NCI-H1048 (cell line): ENCODE data around the gene C1orf35.

Experiments
- DNase-seq: peaks from one replicate; lab custom pipeline; 2025; lab: John Stamatoyannopoulos, UW

The C1orf35 gene

DNA sequence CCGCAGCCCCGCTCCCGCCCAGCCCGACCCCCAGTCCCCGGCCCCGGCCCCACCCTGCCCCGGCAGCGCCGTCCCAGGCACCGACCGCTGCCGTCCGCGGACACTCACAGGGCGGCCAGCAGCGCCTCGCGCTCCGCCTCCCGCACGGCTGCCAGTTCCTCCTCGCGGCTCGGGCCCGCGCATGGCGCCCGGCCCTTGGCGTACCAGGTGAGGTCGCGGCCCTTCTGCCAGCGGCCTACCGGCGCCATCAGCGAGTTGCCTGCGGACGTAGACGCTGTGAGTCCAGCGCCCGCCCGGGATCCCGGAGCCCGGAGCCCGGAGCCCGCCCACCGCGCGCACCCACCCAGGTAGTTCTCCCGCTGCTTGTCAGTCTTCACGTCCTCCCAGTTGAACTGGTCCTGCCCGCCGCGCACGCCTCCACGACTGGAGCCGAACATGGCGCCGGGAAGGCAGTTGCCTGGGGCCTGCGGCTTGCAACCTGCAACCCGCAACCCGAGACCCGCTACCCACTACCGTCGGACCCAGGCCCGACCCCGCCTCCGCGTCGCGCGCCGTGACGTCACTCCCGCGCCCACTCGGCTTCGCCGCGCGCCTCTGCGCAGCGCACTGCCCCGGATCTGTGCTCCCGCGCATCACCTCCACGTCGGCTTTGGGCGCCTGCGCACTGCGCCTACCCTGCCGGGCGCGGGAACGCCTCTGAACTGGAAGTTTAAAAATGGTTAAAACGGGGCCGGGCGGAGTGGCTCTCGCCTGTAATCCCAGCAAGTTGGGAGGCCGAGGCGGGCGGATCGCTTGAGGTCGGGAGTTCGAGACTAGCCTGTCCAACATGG lies at the start of gene C1orf35:
TSS of gene C1orf35 (minus strand) at position 535 of the 830 bp plus-strand sequence. CDS start at position 437, 98 bp downstream.
- DNase-seq: peak; percentile 99

DNA sequence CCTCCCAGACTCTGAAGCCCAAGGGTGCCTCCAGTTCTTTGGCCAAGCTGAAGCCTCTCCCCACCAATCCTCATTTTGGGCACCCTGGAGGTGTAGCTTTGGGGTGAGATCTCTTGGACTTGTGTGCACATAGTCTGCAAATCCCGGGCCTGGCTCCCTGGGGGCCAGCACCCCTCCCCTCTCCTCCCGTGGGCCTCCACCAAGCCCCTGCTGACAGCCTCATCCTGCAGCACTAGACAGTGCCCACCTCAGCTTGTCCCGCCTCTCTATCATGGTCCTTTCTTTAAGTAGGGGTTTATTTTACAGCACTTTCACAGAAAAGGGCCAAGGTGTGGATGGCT lies 49.8 kb upstream of the C1orf35 start:
- DNase-seq: no peak

DNA sequence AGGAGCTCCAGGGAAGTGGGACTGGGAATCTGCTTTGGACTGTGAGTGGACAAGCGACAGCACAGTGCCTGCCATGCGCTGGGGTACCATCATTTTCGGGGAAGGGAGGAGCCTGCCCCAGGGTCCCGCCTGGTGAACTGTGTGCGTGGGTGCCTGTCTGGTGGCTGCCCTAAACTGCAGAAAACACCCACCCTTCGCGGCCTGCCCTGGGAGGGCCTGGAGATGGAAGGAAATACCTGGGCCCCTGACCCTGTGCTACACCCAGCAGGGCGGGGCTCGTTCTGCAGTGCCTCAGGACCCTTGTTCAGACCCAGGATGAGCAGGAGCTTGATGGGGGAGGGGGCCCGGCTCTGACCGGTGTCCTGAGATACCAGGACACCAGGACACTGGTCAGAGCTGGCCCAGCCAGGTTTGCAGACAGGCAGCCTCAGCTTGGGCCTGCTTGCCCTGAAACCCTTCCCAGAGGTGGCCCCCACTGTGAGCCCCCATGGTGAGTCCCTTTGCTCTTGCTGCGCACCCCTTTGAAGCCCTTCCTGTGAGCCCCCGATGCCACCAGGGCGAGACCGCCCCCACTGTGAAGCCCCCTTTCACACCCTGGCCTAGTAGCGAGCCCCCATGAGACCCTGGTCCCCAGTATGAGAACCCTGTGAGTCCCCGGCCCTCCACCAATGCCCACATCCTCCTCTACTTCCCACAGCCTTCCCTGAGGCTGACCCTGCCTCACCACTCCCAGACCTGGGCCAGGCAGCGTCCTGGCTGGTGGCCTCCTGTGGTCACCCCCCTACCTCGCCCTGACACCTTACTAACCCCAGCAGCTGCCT lies 49.2 kb upstream of the C1orf35 start:
- no peak for DNase-seq

DNA sequence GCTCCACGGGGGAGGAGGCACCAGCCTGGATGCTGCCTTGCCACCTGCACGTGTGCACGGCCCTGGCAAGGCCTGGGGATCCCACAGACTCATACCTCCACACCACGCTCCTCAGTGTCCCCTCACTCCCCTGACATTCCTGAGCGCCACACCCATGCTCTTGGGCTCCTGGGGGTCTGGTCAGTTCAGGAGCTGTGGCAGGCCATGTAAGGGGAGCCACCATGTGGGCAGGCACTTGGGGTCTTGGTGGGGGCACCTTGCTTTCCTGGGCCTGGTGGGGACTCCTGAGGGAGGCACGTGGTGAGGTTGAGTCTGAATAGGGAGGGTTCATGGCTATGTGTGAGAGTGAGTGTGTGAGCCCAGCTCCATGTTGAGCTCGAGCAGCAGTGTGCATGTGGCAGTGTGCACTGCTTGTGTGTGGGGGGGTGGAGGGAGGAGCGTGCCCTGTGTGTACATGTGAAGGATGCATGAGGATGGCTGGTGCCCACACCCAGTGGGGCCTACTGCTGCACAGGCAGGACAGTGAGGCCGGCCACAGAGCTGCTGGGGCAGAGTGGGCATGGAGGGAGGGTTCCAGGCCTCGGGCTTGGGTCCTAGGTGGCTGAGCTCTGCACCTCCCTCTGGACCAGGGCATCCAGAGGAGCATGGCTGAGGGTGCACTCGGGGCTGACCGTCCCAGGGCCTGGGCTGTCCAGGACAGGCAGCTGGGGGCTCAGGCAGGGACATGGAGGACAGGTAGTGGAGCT lies 48.2 kb upstream of the C1orf35 start:
- no peak for DNase-seq

DNA sequence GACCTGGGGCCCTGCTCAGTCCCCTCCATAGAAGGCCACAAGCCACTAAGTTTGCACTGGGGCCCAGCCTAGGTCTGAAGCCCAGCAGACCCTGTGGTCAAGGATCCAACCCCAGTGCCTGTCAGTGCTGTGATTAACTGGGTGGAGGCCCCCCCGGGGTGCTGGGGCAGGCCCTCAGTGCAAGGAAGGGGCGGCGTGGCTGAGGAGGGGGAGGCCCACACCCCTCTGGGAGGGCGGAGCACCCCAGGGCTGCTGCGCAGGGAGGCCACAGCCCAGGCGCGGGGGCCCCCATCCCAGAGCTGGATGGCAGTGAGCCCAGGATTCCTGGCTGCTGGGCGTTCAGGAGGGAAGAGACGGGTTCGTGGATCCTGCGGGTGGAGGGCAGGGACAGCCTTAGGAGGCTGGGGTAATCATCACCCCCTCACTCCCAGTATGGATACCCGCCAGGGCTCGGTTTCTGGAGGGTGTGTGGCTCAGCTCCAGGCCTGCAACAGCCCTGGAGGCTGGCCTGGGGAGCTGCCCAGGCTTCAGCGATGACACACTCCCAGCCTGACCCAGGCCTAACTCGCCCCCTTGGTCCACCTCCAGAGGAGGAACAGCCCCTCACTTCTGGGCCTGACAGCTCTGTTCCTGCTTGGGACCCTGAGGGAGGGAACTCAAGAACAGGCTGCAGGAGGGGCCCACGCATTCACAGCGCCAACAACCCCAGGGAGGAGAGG lies 47.5 kb upstream of the C1orf35 start:
- no peak for DNase-seq

GRCh38 chr1:228150120-228150460 lies 47.0 kb upstream of the C1orf35 start:
- DNase-seq: no peak

- DNase-seq: no peak
These were observed 46.4 kb upstream of the C1orf35 start, which contains the start of gene GJC2 for GRCh38 chr1:228149406-228150119. GJC2 (plus strand) TSS chr1:228149930; CDS start chr1:228157759, 7,829 bp downstream.

GRCh38 chr1:228148935-228149405 lies 45.8 kb upstream of the C1orf35 start:
- no peak for DNase-seq

DNA sequence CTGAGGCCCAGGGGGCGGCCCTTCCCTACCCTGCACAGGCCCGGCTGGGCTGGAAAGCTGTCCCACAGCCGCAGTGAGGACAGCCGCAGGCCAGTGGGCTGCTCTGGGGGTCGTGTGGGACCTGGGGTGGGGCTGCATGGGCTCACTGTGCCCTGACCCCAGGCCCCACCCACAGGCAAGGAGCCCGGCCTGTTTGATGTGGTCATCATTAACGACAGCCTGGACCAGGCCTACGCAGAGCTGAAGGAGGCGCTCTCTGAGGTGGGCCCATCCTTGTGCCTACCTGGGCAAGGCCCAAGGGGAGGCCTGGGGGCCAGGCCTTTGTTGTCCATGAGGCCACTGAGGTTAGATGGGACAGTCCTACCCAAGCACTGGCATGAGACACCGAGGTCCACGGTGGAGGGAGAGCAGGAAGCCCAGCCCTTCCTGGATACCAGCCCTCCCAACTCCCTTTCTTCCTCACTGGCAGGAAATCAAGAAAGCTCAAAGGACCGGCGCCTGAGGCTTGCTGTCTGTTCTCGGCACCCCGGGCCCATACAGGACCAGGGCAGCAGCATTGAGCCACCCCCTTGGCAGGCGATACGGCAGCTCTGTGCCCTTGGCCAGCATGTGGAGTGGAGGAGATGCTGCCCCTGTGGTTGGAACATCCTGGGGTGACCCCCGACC lies 45.2 kb upstream of the C1orf35 start:
- DNase-seq: no peak

DNA sequence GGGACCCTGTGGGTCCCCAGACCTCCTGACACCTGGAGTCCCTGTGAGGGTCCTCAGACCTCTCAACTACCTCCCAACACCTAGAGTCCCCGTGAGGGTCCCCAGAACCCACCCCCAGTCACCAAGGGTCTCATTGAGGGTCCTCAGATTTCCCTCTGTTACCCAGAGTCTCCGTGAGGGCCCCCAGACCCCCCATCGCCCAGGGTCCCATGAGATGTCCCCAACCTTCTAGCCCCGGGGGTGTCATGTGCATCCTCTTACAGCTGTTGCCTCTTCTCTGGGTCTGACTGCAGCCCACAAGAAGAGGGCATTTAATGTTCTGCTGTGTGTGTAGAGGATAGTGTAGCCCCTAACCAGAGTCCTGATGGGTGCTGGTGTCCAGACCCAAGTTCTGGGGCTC lies 44.6 kb upstream of the C1orf35 start:
- DNase-seq: no peak

- no peak for DNase-seq
These were observed 44.1 kb upstream of the C1orf35 start for GRCh38 chr1:228147151-228147693.

- DNase-seq: no peak
These were observed 43.5 kb upstream of the C1orf35 start for GRCh38 chr1:228146417-228147150.

GRCh38 chr1:228145463-228146416 lies 42.6 kb upstream of the C1orf35 start:
- DNase-seq: no peak

GRCh38 chr1:228144993-228145343 lies 41.8 kb upstream of the C1orf35 start:
- no peak for DNase-seq

DNA sequence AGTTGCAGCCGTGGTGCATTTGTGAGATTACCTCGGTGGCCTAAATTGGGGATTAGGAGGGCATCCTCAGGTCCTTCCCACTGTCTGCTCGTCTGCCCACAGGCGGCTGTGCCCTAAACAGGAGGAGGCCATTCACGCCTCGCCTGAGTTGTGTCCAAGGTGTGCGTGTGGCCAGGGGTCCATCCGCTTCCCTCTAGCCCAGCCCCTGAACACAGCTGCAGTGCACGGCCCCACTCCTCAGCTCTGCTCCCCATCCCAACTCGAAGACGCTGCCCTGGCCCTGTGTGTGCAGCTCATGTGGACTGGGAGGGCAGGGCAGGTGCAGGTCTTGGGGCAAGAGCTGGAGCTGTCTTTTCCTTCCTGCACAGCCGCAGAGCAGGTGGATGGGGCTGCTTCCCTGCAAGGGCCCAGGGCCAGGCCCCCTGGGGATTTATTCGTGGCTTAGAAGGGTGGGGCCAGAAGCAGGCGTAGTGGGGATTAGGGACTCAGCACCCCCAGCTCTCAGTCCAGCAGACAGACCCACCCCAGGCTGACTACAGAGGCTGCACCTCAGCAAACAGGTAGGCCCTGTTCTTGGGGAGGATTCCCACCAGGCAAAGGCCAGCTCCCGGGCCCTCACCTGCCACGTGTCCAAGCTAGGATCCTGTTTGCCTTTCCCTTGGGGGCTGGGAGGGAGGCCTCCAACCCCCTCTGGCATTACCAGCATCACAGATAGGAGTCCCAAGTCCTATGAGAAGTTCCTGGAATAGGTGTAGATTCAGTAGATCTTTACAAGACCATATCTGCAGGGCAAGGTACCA lies 41.3 kb upstream of the C1orf35 start:
- DNase-seq: no peak

GRCh38 chr1:228143480-228144192 lies 40.5 kb upstream of the C1orf35 start:
- DNase-seq: no peak

- DNase-seq: no peak
These were observed 39.6 kb upstream of the C1orf35 start for GRCh38 chr1:228142701-228143136.
